Large intestine (tissue), 3 donors: Measurements from ENCODE around the gene KRT78. TPM values are rescaled to one million over a fixed set of nuclear protein-coding genes. Genes with fewer than 3 reads are reported as not detected.
"Not testable (repeated sequence)": the region's sequence is repeated elsewhere in the genome, so short reads cannot be mapped to it uniquely, and the experiment has no call there.

Source experiments
- DNase-seq, 2 donors: peaks; one replicate each; pipeline versions ENCODE4 v3.0.0 to v3.0.0-alpha.2; 2013
- H3K27ac ChIP-seq: one replicate; pipeline ENCODE4 v1.5.1; 2013; ENCODE audit warnings: low read length
- H3K27me3 ChIP-seq: 2 replicates; pipeline ENCODE4 v1.6.1; 2013; ENCODE audit warnings: low read length; ENCODE audit not compliant: control insufficient read depth, insufficient read depth
- H3K36me3 ChIP-seq: 2 replicates; pipeline ENCODE4 v1.6.1; 2013; ENCODE audit warnings: low read length; ENCODE audit not compliant: control insufficient read depth, insufficient read depth
- H3K4me1 ChIP-seq: one replicate; pipeline ENCODE4 v1.6.1; 2013; ENCODE audit warnings: low read length; ENCODE audit not compliant: control insufficient read depth, insufficient read depth
- H3K4me3 ChIP-seq: one replicate; pipeline ENCODE4 v1.5.1; 2013; ENCODE audit warnings: low read length
- H3K9me3 ChIP-seq: one replicate; pipeline ENCODE4 v1.6.1; 2013; ENCODE audit warnings: mild to moderate bottlenecking, low read depth, low read length, moderate library complexity; ENCODE audit not compliant: control insufficient read depth
- WGBS: methylation state at CpG from one replicate; pipeline ENCODE4 v1.1.5; 2013; ENCODE audit warnings: low lambda C conversion rate; ENCODE audit not compliant: insufficient coverage; 5-methylcytosine and 5-hydroxymethylcytosine counted together
- polyA plus RNA-seq: library from polyadenylated mRNA; unstranded; fragments of 120-200 nt; gene quantifications from one replicate; pipeline ENCODE4 v1.2.1, GENCODE V29; 2013

Gene KRT78
- polyA plus RNA-seq, 1 donor = not detected

DNA sequence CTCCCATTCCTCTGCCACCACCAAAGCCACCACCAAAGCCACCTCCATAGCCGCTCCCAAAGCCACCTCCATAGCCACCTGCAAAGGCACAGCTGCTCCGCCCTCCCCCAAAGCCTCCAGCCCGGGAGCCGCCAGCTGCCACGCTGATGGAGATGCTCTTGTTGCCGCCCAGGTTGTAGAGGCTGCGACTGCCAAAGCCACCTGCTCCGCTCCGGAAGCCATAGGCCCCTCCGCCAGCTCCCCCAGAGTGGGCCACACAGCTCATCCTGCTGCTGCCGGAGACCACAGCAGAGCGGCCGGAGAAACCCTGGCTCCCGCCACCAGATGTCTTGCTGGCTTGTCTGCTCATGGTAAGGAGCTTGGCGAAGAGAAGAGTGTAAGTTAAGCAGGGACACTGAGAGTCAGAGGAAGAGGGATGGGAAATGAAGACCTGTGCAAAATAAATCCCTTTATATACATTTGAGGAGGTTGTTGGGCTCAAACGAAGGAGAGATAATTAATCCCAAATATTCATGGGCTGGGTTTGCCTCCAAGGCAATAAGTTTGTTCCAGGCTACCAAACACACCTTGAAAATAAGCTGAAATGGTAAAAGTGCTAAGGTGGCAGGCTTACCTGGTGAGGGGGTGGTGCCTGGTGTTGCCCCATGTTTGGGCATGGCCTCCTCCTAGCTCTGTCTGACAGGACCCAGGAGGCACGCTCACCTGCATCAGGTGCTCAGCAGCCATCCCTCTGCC lies 52.9 kb downstream of the KRT78 start, which contains the start of gene KRT3:
Gene KRT3, minus strand, starts transcription at position 424 of the 735 bp plus-strand sequence. Its CDS starts 75 bp downstream, at position 349.
- no peaks in the 10 kb centered on the region for H3K4me1 ChIP-seq
- WGBS = no CpG with 5 or more reads among the region's 17 CpGs
- H3K9me3 ChIP-seq = no peaks in the 10 kb centered on the region
- H3K27ac ChIP-seq = no peak within 1 kb of the TSS
- H3K36me3 ChIP-seq = no peaks in the 10 kb centered on the region
- no peak for DNase-seq
- no peak within 1 kb of the TSS for H3K4me3 ChIP-seq
- H3K27me3 ChIP-seq = peaks cover 26% of the 10 kb centered on the region

DNA sequence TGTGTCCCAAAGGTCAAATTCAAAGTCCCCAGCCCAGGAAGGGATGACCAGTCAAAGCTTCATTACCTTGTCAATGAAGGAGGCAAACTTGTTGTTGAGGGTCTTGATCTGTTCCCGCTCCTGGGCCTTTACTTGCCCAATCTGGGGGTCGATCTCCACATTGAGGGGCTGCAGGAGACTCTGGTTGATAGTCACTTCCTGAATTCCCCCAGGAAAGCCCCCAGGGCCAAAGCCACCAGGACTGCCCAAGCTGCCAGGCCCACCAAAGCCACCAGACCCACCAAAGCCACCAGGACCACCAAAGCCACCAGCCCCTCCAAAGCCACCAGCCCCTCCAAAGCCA lies 53.5 kb downstream of the KRT78 start:
- not testable (repeated sequence) for H3K4me3 ChIP-seq, H3K9me3 ChIP-seq, DNase-seq, H3K27ac ChIP-seq, H3K36me3 ChIP-seq, H3K4me1 ChIP-seq
- peaks cover 32% of the 10 kb centered on the region for H3K27me3 ChIP-seq
- WGBS = no CpG with 5 or more reads among the region's 2 CpGs

DNA sequence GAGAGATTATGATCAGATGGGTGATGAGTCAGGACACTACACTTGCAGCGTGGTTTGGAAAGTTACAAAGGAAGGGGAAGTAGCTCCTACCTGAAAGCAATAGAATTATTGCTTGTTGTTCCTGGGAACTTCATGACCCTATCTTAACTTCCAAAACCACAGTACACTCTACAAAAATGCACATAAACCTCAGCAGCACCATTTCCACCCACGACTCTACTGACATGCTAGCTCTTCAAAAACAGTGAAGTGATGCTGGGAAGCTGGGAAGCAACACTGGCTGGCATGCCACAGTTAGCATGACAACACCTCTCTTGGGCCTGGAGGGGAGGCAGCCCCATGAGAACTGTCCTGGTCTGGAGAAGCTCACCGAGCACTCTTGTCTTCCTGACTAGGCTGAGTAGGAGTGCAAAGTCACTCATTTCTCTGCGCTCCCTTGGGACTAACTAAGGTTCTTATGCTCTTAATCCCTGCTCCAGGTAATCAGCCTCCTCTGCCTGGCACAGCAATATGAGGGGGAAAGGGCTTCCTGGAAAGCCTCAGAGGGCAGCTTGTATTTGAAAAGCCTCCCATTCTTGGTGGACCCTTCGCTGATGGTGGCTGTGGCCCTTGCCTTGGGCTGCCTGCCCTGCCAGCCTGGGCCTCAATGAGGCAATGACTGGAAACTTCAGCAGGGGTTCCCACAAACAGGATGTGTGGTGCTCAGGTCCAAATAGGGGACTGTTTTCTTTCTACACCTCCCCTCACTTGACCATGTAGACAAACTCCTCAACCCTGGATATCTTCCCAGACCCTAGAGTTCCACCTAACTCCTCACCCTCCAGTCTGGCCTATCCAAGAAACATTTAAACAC lies 54.1 kb downstream of the KRT78 start:
- no CpG with 5 or more reads among the region's 5 CpGs for WGBS
- no peak overlapping the region for H3K4me3 ChIP-seq
- H3K36me3 ChIP-seq = no peaks in the 10 kb centered on the region
- DNase-seq = no peak
- no peaks in the 10 kb centered on the region for H3K4me1 ChIP-seq
- H3K27ac ChIP-seq = no peak overlapping the region
- peaks cover 3% of the 10 kb centered on the region for H3K9me3 ChIP-seq
- peaks cover 38% of the 10 kb centered on the region for H3K27me3 ChIP-seq

DNA sequence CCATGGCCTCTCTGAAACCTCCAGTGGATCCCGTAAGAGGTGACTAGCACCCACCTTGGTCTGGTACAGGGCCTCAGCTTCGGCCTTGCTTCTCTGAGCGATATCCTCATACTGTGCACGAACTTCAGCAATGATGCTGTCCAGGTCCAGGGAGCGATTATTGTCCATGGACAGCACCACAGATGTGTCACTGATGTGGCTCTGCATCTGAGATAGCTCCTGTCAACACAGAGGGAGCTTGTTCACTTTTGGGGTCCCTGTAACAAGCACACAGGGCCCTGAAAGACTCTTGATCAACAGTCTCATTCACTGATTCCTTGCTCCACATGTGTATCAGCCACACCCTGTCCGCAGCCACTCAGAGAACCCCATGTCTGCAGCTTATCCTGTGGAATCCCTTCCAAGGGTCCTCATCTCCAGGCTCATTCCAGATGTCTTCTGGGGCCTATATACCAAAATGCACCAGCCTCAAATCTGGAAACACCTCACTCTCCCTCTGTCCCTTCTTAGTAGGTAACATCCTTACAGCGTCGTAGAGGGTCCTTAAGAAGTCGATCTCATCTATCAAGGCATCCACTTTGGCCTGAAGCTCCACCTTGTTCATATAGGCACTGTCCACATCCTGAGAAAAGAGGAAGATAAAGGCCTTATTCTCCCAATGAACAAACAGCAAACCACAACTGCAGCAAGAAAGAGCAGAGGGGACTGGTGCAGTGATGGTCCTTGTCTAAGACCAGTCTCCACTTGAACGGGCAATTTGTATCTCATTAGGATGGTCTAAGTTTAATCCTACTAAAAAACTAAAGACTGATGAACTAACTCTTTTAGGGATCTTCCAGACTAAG lies 56.4 kb downstream of the KRT78 start:
- no peak for DNase-seq
- Histone ChIP-seq H3K4me3 (no peak overlapping the region), H3K27me3 (peaks cover 54% of the 10 kb centered on the region), H3K27ac (no peak overlapping the region), H3K36me3 (no peaks in the 10 kb centered on the region), H3K9me3 (peaks cover 3% of the 10 kb centered on the region), H3K4me1 (no peaks in the 10 kb centered on the region)
- no CpG with 5 or more reads among the region's 10 CpGs for WGBS

DNA sequence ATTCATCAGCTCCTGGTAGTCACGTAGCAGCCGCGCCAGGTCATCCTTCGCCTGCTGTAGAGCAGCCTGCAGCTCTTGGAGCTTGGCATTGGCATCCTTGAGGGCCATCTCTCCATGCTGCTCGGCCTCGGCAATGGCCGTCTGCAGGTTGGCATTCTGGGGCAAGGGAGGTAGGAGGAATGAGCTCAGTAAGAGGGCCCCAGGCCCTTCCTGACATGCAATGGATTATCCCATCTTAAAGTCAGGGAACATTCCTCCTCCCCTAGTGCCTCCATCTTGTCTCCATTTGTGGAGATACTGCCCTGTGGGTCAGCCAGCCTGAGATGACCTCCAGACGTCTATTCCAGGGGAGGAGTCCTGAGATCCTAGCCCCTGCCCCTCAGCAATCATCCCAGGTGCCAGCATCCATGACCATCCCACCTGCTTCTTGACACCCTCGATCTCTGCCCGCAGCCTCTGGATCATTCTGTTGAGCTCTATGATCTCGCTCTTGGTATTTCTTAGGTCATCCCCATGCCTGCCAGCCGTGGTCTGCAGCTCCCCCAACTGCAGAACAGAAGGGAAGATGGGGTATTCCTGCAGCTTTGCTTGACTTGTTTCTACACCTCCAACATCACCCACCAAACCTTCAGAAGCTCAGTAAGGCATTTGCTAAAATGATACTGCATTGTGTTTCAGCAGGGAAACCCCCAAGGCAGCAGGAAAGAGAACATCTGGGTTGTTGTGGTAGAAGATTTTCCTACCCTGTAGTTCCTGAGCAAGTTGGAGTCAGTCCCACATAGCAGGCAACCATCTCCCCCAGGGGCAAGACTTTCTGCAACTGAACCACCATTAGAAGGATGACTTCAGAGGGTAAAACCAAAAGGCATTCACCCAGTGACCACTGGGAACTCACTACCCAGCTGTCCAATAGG lies 57.3 kb downstream of the KRT78 start:
- peaks cover 52% of the 10 kb centered on the region for H3K27me3 ChIP-seq
- H3K4me3 ChIP-seq = no peak overlapping the region
- peaks cover 3% of the 10 kb centered on the region for H3K9me3 ChIP-seq
- H3K27ac ChIP-seq = no peak overlapping the region
- no peak for DNase-seq
- no CpG with 5 or more reads among the region's 12 CpGs for WGBS
- H3K4me1 ChIP-seq = no peaks in the 10 kb centered on the region
- H3K36me3 ChIP-seq = no peaks in the 10 kb centered on the region

DNA sequence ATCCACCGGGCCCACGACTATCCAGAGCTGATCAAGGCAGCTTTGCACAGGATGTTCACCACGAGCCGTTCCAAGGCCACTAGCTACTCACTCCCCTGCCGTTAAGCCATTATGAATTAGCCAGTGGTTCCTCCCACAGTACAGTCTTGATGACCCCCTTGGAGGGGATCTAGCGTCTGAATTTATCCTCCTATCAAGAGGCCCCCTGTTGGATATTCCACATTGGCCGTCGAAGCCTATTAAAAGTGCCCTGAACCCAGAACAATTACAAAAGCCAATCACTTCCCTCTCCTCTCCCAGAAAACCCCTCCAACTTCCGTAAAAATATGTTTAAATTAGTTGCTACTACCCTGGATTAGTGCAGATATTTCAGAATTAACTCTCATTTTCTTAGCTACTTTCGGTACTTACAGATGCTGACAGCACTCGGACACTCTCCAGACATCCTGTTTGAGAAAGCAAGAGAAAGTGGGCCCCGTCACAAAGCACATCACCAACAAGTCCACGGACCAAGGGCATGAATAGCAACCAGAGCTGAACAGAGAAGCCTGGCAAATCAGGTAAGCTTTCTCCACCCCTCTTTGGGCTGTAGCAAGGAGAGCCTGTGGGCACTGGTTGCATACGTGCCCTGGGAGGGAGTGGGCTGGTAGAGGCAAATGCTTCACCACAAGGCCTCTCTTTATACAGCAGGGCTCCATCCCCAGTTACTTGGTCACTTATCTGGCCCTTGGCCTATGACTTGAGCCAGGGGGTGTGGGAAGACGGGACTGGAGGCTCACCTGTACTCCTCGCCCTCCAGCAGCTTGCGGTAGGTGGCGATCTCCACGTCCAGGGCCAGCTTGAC lies 58.1 kb downstream of the KRT78 start:
- 90% methylated on average over 2 of the region's 19 CpGs for WGBS
- peaks cover 3% of the 10 kb centered on the region for H3K9me3 ChIP-seq
- H3K4me3 ChIP-seq = no peak overlapping the region
- no peaks in the 10 kb centered on the region for H3K4me1 ChIP-seq
- no peak for DNase-seq
- no peak overlapping the region for H3K27ac ChIP-seq
- peaks cover 52% of the 10 kb centered on the region for H3K27me3 ChIP-seq
- H3K36me3 ChIP-seq = no peaks in the 10 kb centered on the region

DNA sequence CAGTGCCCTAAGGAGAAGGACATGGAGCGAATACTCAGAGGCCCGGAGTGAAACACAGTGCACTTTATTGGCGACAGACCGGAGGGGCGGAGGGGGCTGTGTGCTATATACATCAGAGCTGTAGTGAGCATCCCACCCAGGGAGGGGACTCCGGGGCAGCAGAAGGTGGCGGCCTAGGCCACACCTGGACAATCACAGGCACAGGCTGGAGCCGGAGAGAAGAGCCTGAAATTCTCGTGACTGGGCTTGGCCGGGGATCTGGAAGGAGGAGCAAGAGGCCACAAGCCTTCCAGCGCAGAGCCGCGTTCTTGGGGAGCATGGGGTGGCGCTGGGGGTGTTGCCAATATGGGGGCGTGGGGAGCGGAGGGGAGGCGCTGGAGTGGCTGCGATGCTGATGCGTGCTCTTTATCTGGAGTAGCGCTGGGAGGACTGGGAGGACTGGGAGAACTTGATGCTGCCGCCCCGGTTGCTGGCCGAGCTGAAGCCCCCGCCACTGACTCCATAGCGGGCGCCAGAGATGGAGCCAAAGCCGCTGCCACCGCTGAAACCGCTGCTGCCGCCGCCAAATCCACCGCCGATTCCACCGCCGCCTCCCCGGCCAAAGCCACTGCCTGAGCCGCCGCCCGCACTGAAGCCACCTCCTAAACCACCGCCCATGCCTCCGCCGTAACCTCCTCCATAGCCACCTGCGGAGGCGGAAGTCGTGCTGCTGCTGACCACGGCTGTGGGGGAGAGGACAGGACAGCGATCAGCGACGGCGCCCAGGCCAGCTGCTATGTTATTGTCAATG lies 59.0 kb downstream of the KRT78 start:
- Histone ChIP-seq H3K9me3 (peaks cover 3% of the 10 kb centered on the region), H3K27ac (no peak overlapping the region), H3K36me3 (no peaks in the 10 kb centered on the region), H3K4me3 (no peak overlapping the region), H3K27me3 (peaks cover 55% of the 10 kb centered on the region), H3K4me1 (no peaks in the 10 kb centered on the region)
- no CpG with 5 or more reads among the region's 50 CpGs for WGBS
- peak; percentile 7 to 27 for DNase-seq

DNA sequence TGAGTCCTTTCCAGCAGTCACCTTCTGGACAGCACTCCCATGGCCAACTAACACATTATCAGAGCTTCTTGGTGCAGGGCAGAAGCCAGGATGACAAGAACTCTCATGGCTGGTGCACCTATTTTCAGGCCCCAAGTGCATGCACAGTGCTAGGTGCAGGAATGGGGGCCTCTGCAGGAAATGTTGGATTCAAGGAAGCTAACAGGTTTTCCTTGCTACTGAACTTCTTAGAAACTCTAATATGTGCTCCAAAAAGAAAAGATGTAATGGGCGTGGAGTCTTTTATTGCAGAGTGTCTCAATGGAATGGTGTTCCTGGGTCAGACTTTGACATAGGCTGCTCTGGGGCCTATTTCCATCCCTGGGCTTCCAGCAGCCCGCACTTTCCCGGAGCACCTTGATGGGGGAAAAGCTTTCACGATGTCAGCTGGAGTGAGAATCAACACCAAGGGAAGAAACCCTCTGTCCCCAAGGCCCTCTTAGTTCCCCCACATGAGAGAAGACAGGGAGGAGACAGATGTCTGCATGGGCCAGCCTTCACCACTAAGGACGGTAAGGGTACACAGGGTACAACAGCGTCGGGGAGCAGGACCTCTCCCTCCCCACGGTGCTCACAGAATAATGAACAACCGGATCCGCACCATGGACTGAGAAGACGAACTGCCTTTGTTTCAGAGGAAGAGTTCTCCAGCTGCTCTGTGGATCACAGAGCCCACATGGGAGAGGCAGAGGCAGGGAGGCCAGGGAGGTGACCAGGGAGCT lies 59.7 kb downstream of the KRT78 start:
- Histone ChIP-seq H3K27ac (no peak overlapping the region), H3K27me3 (peaks cover 50% of the 10 kb centered on the region), H3K36me3 (no peaks in the 10 kb centered on the region), H3K4me3 (no peak overlapping the region), H3K4me1 (no peaks in the 10 kb centered on the region), H3K9me3 (peaks cover 3% of the 10 kb centered on the region)
- no CpG with 5 or more reads among the region's 11 CpGs for WGBS
- no peak for DNase-seq
